H1 (cell line): Measurements from ENCODE around the gene PPM1L.

Experiments
- ASH2L ChIP-seq: fragments of 200-600, 300-600 bp; sonication (generic); IDR thresholded peaks from one replicate; pipeline ENCODE4 v1.7.1; 2017; ENCODE audit warnings: low read length
- CHD1 ChIP-seq: IDR thresholded peaks from 2 replicates; pipeline ENCODE4 v1.6.1; 2012; ENCODE audit warnings: low read depth, low read length, improper control_type of control experiment
- CREB1 ChIP-seq: IDR thresholded peaks from 2 replicates; pipeline ENCODE4 v1.6.1; 2012; ENCODE audit warnings: inconsistent platforms
- CTCF ChIP-seq, 3 experiments: IDR thresholded peaks; 1 replicate in 2 of 3; 2 replicates in 1 of 3; pipeline versions ENCODE4 v1.5.1 to v1.6.1; 2011; ENCODE audit warnings: low read length in 3 of 3, mild to moderate bottlenecking in 3 of 3, inconsistent platforms in 2 of 3, low read depth in 1 of 3, moderate library complexity in 1 of 3; ENCODE audit not compliant: insufficient read depth in 1 of 3; ENCODE audit errors: control extremely low read depth in 1 of 3
- GABPA ChIP-seq: IDR thresholded peaks from 2 replicates; pipeline ENCODE4 v1.6.1; 2011; ENCODE audit warnings: mild to moderate bottlenecking, low read length, moderate library complexity, borderline replicate concordance; ENCODE audit not compliant: insufficient read depth
- JUN ChIP-seq: IDR thresholded peaks from 2 replicates; pipeline ENCODE4 v1.6.1; 2011; ENCODE audit warnings: low read depth, mild to moderate bottlenecking, improper control_type of control experiment, low read length
- POLR2A ChIP-seq, 2 experiments: IDR thresholded peaks; 1 replicate in 1 of 2; 2 replicates in 1 of 2; pipeline ENCODE4 v1.6.1; 2011; ENCODE audit warnings: low read depth in 2 of 2, low read length in 2 of 2, mild to moderate bottlenecking in 2 of 2; ENCODE audit errors: control extremely low read depth in 1 of 2
- SUZ12 ChIP-seq: fragments of 200-600 bp; sonication (generic); IDR thresholded peaks from 2 replicates; pipeline ENCODE4 v1.6.1; 2012; ENCODE audit warnings: mild to moderate bottlenecking, inconsistent platforms, low read length, moderate library complexity, mixed read lengths
- TAF1 ChIP-seq: IDR thresholded peaks from 2 replicates; pipeline ENCODE4 v1.6.1; 2011; ENCODE audit warnings: mild to moderate bottlenecking, low read depth, low read length

- TF ChIP-seq POLR2A (IDR thresholded peaks at IDR 0.05; ENCODE audit: control extremely low read depth in 1 of 2, low read depth in 2 of 2, low read length in 2 of 2) (no peak), CTCF (IDR thresholded peaks at IDR 0.05; ENCODE audit: control extremely low read depth in 1 of 3, insufficient read depth in 1 of 3, low read depth in 1 of 3, low read length in 3 of 3) (no peak), GABPA (no peak), TAF1 (no peak), ASH2L (no peak), CREB1 (no peak), CHD1 (no peak), SUZ12 (no peak), JUN (no peak)
These were observed 316.7 kb downstream of the PPM1L start for GRCh38 chr3:161072751-161073150.
